Lung (tissue), 12 donors: Measurements from ENCODE around the gene DCTD. TPM values are rescaled to one million over a fixed set of nuclear protein-coding genes. Genes with fewer than 3 reads are reported as not detected.

ENCODE experiments used
- ATAC-seq: fragments of 200-7000 bp; cut with Tn5 transposase; one replicate; pipeline ENCODE4 v1.9.1; 2020; ENCODE audit warnings: moderate number of reproducible peaks; ENCODE audit not compliant: insufficient read depth, low FRiP score
- DNase-seq, 3 donors: peaks; one replicate each; pipeline ENCODE4 v3.0.0-alpha.2; 2013 to 2017
- H3K27ac ChIP-seq, 2 donors: one replicate each; pipeline ENCODE4 v1.5.1; 2013; ENCODE audit warnings: mild to moderate bottlenecking in 2 of 2, moderate library complexity in 2 of 2, control low read depth in 1 of 2, inconsistent platforms in 1 of 2, low read depth in 1 of 2, low read length in 1 of 2
- H3K27me3 ChIP-seq, 3 donors: one replicate each; pipeline ENCODE4 v1.5.1; 2013; ENCODE audit warnings: low read length in 2 of 3; ENCODE audit not compliant: control insufficient read depth in 3 of 3, insufficient read depth in 3 of 3
- H3K36me3 ChIP-seq, 4 donors: one replicate each; pipeline ENCODE4 v1.5.1; 2013; ENCODE audit warnings: low read length in 4 of 4, mild to moderate bottlenecking in 1 of 4, moderate library complexity in 1 of 4; ENCODE audit not compliant: control insufficient read depth in 4 of 4, insufficient read depth in 4 of 4
- H3K4me1 ChIP-seq, 5 donors: one replicate each; pipeline ENCODE4 v1.5.1; 2013; ENCODE audit warnings: low read length in 5 of 5, mild to moderate bottlenecking in 2 of 5, moderate library complexity in 1 of 5; ENCODE audit not compliant: control insufficient read depth in 5 of 5, insufficient read depth in 5 of 5
- H3K4me3 ChIP-seq: one replicate; pipeline ENCODE4 v1.5.1; 2013; ENCODE audit warnings: mild to moderate bottlenecking, control low read depth, moderate library complexity
- H3K9ac ChIP-seq, 2 donors: one replicate each; pipeline ENCODE4 v1.5.1; 2013; ENCODE audit warnings: low read length in 2 of 2, control low read depth in 1 of 2; ENCODE audit not compliant: insufficient read depth in 1 of 2
- H3K9me3 ChIP-seq, 4 donors: one replicate each; pipeline ENCODE4 v1.5.1; 2013; ENCODE audit warnings: low read length in 3 of 4, mild to moderate bottlenecking in 1 of 4, moderate library complexity in 1 of 4; ENCODE audit not compliant: control insufficient read depth in 4 of 4, insufficient read depth in 3 of 4
- WGBS, 2 donors: extraction: QIAGEN DNeasy Blood & Tissue Kit; methylation state at CpG; one replicate each; pipeline ENCODE4 v1.1.7; 2013; 5-methylcytosine and 5-hydroxymethylcytosine counted together
- polyA plus RNA-seq, 2 donors: library from polyadenylated mRNA; stranded (reverse); fragments of 200-250 nt; gene quantifications; one replicate each; pipeline ENCODE4 v1.2.1, GENCODE V29; 2013
- total RNA-seq, 2 donors: library from RNA; depleted of rRNA in 1 of 2; stranded (reverse); fragments of >200 nt in 1 of 2; gene quantifications; one replicate each; pipeline ENCODE4 v1.2.1, GENCODE V29; 2014 to 2021
- TF ChIP-seq, protein P1 (sequence below): IDR thresholded peaks from 2 replicates; pipeline ENCODE4 v1.5.1; 2012; ENCODE audit warnings: mild to moderate bottlenecking; ENCODE audit errors: control extremely low read depth, extremely low read depth
- donor health status: control.
- donor health status: control.
- donor health status: Bipolar disorder and iron deficiency.
- donor health status: healthy.
- donor health status: DM: yes; HTN: yes; CAD: no.

DCTD gene
- total and polyA plus RNA-seq, 4 donors = 52.6 to 80.4 (median 68.3) TPM

DNA sequence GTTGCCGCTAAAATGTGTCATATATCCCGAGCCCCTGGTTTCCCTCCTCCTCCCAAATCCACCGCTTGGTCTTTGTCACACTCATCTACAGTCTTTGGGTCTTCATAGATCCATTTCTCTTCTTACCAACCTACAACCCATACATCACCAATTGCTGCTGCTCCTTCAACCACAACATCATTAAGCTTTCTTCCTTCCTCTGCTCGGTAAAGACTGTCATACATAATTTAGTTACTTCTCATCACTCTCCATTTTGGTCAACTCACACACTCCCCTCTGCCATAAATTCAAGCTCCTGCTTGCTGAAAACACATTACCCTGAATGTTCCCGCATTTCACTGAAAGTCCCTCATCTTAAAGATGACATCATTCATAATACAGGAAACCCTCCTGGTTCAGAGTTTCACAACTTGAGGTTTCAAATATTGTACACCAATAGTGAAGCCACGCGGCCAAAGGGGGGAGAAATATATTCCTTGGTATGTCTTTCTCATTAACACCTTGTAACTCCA, 1.7 kb upstream of the DCTD start:
- peaks cover 0 to 11% (median 5%) of the 10 kb centered on the region in 4 donors for H3K36me3 ChIP-seq
- 51 to 72% methylated on average over 7 of the region's 7 CpGs for WGBS, 2 donors
- no peak for DNase-seq
- no peaks in the 10 kb centered on the region for H3K9me3 ChIP-seq
- ATAC-seq = no peak
- H3K9ac ChIP-seq = no peak overlapping the region
- peaks cover 0 to 34% (median 7%) of the 10 kb centered on the region in 5 donors for H3K4me1 ChIP-seq
- no peak overlapping the region for H3K4me3 ChIP-seq
- TF ChIP-seq, protein P1, sequence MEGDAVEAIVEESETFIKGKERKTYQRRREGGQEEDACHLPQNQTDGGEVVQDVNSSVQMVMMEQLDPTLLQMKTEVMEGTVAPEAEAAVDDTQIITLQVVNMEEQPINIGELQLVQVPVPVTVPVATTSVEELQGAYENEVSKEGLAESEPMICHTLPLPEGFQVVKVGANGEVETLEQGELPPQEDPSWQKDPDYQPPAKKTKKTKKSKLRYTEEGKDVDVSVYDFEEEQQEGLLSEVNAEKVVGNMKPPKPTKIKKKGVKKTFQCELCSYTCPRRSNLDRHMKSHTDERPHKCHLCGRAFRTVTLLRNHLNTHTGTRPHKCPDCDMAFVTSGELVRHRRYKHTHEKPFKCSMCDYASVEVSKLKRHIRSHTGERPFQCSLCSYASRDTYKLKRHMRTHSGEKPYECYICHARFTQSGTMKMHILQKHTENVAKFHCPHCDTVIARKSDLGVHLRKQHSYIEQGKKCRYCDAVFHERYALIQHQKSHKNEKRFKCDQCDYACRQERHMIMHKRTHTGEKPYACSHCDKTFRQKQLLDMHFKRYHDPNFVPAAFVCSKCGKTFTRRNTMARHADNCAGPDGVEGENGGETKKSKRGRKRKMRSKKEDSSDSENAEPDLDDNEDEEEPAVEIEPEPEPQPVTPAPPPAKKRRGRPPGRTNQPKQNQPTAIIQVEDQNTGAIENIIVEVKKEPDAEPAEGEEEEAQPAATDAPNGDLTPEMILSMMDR = no peak
- no peak overlapping the region for H3K27ac ChIP-seq
- no peaks in the 10 kb centered on the region for H3K27me3 ChIP-seq

DNA sequence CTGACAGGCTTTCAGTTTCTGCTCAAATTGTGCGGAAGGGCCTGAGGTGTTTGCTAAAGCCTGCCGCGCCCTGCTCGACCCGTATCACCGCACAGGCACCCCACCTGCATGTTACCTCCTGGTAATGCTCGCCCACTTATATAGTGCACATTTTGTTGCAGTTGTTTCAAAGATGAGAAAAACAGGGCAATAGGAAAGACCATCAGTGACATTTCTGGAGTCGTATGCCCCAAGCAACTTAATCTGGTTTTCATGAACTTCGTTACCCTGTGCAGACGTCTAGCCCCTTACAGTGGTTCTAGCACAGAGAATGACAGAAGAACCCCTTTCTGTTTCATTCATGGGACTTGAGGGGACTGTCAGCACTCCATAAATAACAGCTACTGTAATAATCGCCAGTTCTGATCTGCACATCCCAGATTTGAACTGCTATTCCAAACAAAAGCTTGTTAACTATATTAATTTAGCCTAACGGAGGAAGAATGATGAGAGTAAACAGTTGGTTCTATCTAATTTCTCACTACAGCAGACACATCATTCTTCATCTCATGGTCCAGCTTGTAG, 940 bp upstream of the DCTD start:
- Histone ChIP-seq H3K9ac (peak overlapping the region; percentile 72 to 82), H3K27me3 (no peaks in the 10 kb centered on the region), H3K4me3 (peak overlapping the region; percentile 85), H3K36me3 (peaks cover 4 to 15% (median 9%) of the 10 kb centered on the region in 4 donors), H3K4me1 (peaks cover 0 to 26% (median 7%) of the 10 kb centered on the region in 5 donors), H3K27ac (peak overlapping the region; percentile 97), H3K9me3 (no peaks in the 10 kb centered on the region)
- DNase-seq = no peak
- WGBS, 2 donors = 15 to 20% methylated on average over 12 of the region's 12 CpGs
- no peak for ATAC-seq
- TF ChIP-seq, protein P1 = no peak

DNA sequence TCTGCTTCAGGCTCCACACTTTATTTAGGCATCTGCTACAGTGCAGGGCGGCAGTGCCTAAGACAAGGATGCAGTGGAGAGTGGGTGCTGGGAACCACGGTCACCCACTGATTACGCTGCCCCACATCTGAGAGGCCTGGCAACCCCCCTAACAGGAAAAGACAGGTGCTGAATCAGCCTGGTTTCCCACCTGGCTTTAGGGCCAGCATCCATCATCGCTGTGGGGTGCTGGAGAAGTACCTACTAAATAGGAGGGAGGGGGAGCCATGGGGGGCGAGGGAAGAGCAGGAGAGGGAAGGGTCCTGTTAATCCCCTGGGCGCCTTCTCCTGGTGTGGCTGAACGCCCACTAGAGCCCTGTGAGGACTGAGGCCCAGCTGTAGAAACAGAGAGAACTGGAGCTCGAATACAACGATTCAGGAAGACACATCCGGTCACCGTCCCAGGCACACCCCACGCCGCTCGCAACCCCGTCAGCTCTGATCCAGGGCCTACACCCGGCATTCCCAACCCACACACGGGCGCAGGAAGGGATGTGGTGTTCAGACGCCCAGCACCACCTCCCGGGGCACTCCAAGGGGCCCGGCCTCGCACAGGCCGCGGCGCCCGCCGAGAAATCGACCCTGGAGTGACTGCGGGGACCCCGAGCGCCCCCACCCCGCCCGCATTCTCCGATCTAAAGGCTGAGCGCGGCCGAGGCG, 554 bp downstream of the DCTD start:
- peak overlapping the region; percentile 85 for H3K4me3 ChIP-seq
- H3K27me3 ChIP-seq = no peaks in the 10 kb centered on the region
- TF ChIP-seq, protein P1 = no peak
- peak overlapping the region; percentile 72 to 81 for H3K9ac ChIP-seq
- no peaks in the 10 kb centered on the region for H3K9me3 ChIP-seq
- 5 to 7% methylated on average over 32 to 38 of the region's 38 CpGs for WGBS, 2 donors
- peaks cover 0 to 17% (median 7%) of the 10 kb centered on the region in 5 donors for H3K4me1 ChIP-seq
- H3K36me3 ChIP-seq = peaks cover 9 to 18% (median 14%) of the 10 kb centered on the region in 4 donors
- DNase-seq (peak; percentile 75 to 80 (median 76)), ATAC-seq (peak; percentile 41)
- peak overlapping the region; percentile 97 for H3K27ac ChIP-seq
